ENCODE measurements around the gene CDC42EP2.

DNA sequence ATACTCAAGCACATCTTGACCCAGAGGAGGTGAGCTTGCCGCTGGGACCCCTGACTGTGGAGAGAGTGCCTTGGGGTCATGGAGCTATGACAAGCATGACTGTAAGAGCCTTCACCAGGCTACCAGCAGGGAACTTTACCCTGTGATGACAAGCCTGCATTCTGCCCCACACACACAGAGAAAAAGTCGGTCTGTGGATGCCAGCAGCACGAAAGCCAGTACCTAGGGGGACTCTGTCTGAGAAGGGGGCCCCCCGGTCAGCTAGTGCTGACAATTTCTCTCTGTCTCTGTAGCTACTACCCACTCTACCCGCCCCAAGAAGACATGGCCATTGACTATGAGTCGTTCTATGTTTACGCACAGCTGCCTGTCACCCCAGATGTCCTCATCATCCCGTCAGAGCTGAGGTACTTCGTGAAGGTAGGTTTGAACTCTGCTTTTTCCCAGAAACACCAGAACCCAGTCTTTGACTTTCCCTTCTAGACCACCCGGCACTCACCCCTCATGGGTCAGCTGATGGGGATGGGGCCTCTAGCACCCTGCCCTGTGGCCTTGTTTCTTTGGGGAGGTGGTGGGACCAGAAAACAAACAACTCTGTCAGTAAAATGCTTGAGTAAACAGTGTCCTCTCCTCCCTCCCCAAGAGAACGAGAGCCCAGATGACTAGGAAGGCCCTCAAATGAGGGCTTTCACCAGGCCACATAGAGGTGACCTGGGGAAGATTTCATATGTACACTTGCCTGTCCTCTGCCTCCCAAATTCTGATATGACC, 18.9 kb upstream of the CDC42EP2 start:
- no peak for TF ChIP-seq SIN3A (IDR thresholded peaks at IDR 0.05; ENCODE audit: borderline replicate concordance, insufficient read depth, low read depth, low read length)
- TF ChIP-seq, protein P1, sequence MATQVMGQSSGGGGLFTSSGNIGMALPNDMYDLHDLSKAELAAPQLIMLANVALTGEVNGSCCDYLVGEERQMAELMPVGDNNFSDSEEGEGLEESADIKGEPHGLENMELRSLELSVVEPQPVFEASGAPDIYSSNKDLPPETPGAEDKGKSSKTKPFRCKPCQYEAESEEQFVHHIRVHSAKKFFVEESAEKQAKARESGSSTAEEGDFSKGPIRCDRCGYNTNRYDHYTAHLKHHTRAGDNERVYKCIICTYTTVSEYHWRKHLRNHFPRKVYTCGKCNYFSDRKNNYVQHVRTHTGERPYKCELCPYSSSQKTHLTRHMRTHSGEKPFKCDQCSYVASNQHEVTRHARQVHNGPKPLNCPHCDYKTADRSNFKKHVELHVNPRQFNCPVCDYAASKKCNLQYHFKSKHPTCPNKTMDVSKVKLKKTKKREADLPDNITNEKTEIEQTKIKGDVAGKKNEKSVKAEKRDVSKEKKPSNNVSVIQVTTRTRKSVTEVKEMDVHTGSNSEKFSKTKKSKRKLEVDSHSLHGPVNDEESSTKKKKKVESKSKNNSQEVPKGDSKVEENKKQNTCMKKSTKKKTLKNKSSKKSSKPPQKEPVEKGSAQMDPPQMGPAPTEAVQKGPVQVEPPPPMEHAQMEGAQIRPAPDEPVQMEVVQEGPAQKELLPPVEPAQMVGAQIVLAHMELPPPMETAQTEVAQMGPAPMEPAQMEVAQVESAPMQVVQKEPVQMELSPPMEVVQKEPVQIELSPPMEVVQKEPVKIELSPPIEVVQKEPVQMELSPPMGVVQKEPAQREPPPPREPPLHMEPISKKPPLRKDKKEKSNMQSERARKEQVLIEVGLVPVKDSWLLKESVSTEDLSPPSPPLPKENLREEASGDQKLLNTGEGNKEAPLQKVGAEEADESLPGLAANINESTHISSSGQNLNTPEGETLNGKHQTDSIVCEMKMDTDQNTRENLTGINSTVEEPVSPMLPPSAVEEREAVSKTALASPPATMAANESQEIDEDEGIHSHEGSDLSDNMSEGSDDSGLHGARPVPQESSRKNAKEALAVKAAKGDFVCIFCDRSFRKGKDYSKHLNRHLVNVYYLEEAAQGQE (IDR thresholded peaks at IDR 0.05; ENCODE audit: insufficient read depth in 1 of 2, low read depth in 2 of 2, low read length in 1 of 2), result no peak
